Measurements from ENCODE around the gene ARRB1.

GRCh38 chr11:75344761-75345454 is 6.6 kb downstream of the ARRB1 start:
- no peak for TF ChIP-seq EZH2 (IDR thresholded peaks at IDR 0.05)
- TF ChIP-seq, protein P1, sequence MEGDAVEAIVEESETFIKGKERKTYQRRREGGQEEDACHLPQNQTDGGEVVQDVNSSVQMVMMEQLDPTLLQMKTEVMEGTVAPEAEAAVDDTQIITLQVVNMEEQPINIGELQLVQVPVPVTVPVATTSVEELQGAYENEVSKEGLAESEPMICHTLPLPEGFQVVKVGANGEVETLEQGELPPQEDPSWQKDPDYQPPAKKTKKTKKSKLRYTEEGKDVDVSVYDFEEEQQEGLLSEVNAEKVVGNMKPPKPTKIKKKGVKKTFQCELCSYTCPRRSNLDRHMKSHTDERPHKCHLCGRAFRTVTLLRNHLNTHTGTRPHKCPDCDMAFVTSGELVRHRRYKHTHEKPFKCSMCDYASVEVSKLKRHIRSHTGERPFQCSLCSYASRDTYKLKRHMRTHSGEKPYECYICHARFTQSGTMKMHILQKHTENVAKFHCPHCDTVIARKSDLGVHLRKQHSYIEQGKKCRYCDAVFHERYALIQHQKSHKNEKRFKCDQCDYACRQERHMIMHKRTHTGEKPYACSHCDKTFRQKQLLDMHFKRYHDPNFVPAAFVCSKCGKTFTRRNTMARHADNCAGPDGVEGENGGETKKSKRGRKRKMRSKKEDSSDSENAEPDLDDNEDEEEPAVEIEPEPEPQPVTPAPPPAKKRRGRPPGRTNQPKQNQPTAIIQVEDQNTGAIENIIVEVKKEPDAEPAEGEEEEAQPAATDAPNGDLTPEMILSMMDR (IDR thresholded peaks at IDR 0.05 in 2 of 3, conservative IDR thresholded peaks at IDR 0.05 in 1 of 3; ENCODE audit: borderline replicate concordance in 1 of 3, insufficient read depth in 1 of 3, low read depth in 2 of 3, low read length in 2 of 3), result no peak
- no peak for TF ChIP-seq RAD21 (IDR thresholded peaks at IDR 0.05; ENCODE audit: low read depth)
- no peak for TF ChIP-seq SP1 (IDR thresholded peaks at IDR 0.05; ENCODE audit: low read depth)
- TF ChIP-seq JUND (IDR thresholded peaks at IDR 0.05), result no peak
- TF ChIP-seq POLR2AphosphoS5 (IDR thresholded peaks at IDR 0.05; ENCODE audit: low read depth, low read length), result no peak
- TF ChIP-seq ELF1 (IDR thresholded peaks at IDR 0.05; ENCODE audit: borderline replicate concordance, low read depth), result no peak
- TF ChIP-seq TCF7L2 (IDR thresholded peaks at IDR 0.05; ENCODE audit: borderline replicate concordance, extremely low read depth, insufficient read depth, insufficient read length), result no peak
- TF ChIP-seq ZFX (IDR thresholded peaks at IDR 0.05), result no peak
